ENCODE data around the gene WAPL.
"Not testable (repeated sequence)": the region's sequence is repeated elsewhere in the genome, so short reads cannot be mapped to it uniquely, and the experiment has no call there.

The WAPL gene

DNA sequence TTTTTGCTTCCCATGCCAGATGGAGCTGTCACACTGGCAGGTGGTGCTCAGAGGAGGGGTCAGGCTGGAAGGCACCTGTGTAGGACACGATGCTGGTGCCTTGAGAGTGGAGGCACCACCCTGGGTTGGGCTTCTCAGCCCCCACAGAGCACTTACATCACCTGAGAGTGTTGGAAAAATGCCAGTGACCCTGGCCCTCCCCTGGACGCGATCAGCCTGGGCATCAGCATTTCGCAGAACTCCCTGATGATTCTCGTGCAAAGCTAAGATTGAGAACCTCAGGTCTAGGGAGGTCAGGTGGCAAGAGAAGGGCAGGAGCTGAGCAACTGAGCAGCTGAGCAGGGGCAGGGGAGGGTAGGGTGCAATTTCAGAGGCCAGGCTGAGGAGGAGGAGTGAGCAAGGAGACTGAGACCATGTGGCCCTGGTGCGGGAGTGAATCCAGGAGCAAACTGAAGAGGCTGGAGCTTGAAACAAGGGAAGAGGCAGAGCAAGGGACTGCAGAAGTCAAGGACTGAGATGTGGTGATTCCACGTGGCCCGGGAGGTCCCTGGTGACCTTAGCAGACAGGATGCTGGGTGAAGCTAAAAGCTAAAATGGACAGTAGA lies 130.3 kb downstream of the WAPL start:
- TF ChIP-seq POLR2A (IDR thresholded peaks at IDR 0.05; ENCODE audit: low read depth, low read length) (peak; percentile 27; the same call in 1 of the 2 replicates), POLR2AphosphoS5 (IDR thresholded peaks at IDR 0.05; ENCODE audit: low read depth, low read length) (no peak)
- FAIRE-seq (peak; percentile 30), DNase-seq (ENCODE audit: insufficient read length) (no peak)

DNA sequence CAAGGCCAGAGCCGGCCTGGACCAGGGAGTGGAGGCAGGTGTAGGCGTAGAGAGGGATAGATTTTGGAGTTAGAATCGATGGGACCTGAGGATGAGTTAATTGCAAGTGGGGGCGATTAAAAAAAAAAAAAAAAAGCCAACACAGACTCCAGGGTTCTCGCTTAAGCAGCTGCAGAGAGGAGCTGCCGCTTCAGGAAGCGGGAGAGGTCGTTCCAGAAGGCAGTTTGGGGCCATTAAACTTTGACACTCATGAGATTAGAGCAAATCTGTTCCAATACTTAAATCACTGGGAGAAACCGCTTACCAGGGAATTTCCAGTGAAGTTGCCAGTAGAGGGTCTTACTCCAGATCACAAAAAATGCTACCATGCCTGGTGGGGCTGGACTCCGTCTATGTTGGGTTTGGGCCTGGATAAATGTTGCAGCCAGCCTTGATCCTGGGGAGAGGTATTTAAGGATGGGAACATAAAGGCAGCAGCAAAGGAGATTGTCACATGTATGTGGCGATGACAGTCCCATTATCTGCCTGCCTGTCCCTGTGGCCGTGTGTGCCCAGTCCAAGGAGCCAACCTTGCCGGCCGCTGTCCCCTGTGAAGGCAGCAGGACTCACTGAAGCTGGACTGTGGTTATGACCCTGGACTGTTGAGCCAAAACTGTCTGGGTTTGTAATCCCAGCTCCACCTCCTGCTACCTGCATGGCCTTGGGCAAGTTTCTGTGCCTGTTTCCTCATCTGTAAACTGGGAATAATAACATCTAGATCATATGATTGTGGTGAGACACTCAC lies 131.1 kb downstream of the WAPL start:
- TF ChIP-seq POLR2AphosphoS5 (IDR thresholded peaks at IDR 0.05; ENCODE audit: low read depth, low read length) (no peak), POLR2A (IDR thresholded peaks at IDR 0.05; ENCODE audit: low read depth, low read length) (no peak), TAF1 (IDR thresholded peaks at IDR 0.05; ENCODE audit: borderline replicate concordance, low read depth, low read length) (no peak)
- FAIRE-seq (peak; percentile 72), DNase-seq (ENCODE audit: insufficient read length) (no peak)

DNA sequence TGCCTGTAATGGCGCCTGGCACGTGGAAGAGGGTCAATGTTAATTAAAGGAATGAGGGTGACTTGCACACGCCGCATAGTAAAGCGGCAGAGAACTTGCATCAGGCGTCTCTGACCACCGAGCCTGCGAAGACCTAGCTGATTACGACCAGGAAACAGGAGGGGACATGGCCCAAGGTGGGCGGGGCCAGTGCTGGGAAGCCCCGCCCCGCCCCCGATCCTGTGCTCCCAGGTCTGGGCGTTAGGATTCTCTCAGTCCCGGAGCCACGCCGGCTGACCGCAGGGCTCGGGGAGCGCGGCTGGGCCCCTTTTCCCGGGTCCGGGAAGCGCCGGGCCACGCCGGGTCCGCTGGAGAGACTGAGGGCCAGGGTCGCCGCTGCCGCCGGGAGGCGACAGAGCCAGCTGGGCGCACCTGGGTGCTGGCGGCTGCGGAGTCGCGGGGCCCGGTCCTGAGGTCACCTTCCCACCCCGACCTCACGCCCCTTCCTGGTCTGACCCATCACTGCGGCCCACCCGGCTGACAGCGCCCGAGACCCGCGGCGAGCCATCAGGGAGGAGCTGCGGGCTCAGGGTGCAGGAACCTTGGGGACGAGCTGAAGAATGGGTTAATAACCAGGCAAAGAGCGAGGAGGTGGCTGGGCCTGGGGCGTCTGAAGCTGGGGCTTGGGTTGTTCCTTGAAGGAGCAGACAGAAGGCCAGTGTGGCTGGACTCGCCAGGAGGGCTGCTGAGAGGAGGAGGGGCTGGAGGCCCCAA lies 132.0 kb downstream of the WAPL start:
- peak; percentile 48; the same call in 1 of the 2 replicates for TF ChIP-seq POLR2A (IDR thresholded peaks at IDR 0.05; ENCODE audit: low read depth, low read length)
- TF ChIP-seq POLR2AphosphoS5 (IDR thresholded peaks at IDR 0.05; ENCODE audit: low read depth, low read length) = peak; percentile 51; the same call in 1 of the 2 replicates
- TF ChIP-seq TAF1 (IDR thresholded peaks at IDR 0.05; ENCODE audit: borderline replicate concordance, low read depth, low read length) = no peak
- DNase-seq (ENCODE audit: insufficient read length) = no peak
- peak; percentile 98 for FAIRE-seq

DNA sequence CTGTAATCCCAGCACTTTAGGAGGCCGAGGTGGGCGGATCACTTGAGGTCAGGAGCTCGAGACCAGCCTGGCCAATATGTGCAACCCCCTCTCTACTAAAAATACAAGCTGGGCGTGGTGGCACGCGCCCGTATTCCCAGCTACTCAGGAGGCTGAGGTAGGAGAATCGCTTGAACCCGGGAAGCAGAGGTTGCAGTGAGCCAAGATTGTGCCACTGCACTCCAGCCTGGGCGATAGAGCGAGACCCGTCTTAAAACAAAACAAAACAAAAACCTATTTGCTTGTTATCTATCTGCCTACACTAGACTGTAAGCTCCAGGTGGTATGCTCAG lies 132.5 kb downstream of the WAPL start:
- not testable (repeated sequence) for DNase-seq (ENCODE audit: insufficient read length); FAIRE-seq

DNA sequence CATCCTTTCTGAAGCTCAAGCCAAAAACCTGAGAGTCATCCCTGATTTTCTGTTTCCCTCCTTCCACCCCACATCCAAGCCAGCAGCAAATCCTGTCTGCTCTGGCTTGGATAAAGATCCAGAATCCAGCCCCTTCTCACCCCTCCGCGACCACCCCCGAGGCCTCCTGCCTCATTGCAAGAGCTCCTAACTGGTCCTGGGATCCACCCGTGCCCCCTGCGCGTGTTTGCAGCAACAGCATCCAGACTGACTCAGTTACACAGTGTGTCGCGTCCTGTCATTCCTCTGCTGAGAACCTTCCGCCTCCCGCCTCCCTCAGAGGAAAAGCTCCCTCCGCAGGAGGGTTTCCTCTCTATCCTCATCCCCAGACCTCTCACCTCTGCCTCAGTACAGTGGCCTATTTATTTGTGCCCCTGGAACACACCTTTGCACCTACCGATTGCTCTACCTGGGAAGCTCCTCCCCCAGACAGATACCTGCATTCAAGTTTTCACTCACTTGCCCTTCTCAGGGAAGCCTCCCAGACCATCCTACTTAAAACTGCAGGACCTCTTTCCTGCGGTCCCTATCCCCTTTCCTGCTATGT lies 133.4 kb downstream of the WAPL start:
- TF ChIP-seq POLR2A (IDR thresholded peaks at IDR 0.05; ENCODE audit: low read depth, low read length) (no peak), TAF1 (IDR thresholded peaks at IDR 0.05; ENCODE audit: borderline replicate concordance, low read depth, low read length) (no peak), POLR2AphosphoS5 (IDR thresholded peaks at IDR 0.05; ENCODE audit: low read depth, low read length) (no peak)
- no peak for DNase-seq (ENCODE audit: insufficient read length)
- no peak for FAIRE-seq

DNA sequence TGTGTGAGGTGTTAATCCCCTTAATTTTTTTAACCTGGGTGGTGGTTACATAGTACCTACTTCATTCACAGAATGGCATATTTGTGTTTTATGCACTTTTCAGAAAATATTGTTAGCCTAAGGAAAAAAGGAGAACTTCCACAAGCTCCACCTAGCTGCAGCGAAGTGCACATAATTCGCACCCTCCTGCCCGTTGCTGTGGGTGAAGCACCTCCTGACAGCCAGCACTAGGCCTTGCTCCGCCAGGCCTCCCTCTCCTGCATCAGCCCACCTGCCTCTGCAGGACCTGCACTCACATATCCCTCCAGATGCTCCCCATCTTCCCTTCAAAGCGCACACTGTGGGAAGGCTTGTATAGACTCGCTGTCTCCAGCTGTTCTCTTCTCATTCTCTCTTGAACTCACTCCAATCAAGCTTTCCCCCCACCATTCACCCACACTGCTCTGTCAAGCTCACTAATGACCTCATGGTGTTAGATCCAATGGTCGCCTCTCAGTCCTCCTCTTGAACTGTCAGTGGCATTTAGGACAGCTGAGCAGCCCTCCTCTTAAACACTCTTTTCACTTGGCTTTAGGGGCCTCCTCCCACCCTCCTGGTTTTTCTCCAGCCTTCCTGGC lies 134.3 kb downstream of the WAPL start:
- DNase-seq (ENCODE audit: insufficient read length) (no peak), FAIRE-seq (no peak)
- TF ChIP-seq POLR2A (IDR thresholded peaks at IDR 0.05; ENCODE audit: low read depth, low read length) = no peak
- TF ChIP-seq TAF1 (IDR thresholded peaks at IDR 0.05; ENCODE audit: borderline replicate concordance, low read depth, low read length) = no peak
- no peak for TF ChIP-seq POLR2AphosphoS5 (IDR thresholded peaks at IDR 0.05; ENCODE audit: low read depth, low read length)

DNA sequence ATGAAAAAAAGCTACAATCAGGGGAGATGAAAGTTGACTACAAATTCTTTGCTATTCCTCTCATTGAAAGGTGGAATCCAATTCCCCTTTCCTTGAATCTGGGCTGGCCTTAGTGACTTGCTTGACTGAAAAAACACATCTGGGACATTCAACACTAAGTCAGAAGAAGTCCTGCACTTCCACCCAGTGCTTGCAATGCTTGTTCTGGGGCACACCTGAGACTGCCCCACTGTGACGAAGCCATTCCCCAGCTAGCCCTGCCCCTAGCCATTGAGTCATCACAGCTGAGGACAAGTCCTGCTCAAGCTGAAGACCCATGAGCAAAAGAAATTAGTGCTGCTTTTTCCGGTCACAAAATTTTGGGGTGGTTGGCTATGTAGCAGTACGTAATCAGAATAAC lies 135.8 kb downstream of the WAPL start:
- TF ChIP-seq TAF1 (IDR thresholded peaks at IDR 0.05; ENCODE audit: borderline replicate concordance, low read depth, low read length) (no peak), POLR2A (IDR thresholded peaks at IDR 0.05; ENCODE audit: low read depth, low read length) (no peak), POLR2AphosphoS5 (IDR thresholded peaks at IDR 0.05; ENCODE audit: low read depth, low read length) (no peak)
- DNase-seq (ENCODE audit: insufficient read length) (no peak), FAIRE-seq (no peak)

All from GM12892 (cell line).